K562 (cell line): ENCODE results near the gene PTPN11. TPM values are rescaled to one million over a fixed set of nuclear protein-coding genes. Genes with fewer than 3 reads are reported as not detected.

Source experiments
- ATAC-seq: fragments of 200-7000 bp; cut with Tn5 transposase; 3 replicates; pipeline ENCODE4 v1.9.1; 2020; ENCODE audit warnings: moderate library complexity
- BruUV-seq: library from RNA; stranded (reverse); fragments of 400-500 nt; replicated peaks from 2 replicates; lab custom pipeline; 2021; lab: Mats Ljungman, UMichigan
- CTCF ChIA-PET: fragments of 300-600 bp; formaldehyde crosslinking; extraction: SDS; loops from one replicate; lab custom pipeline; 2021; ENCODE audit warnings: low intra/inter-chr PET ratio; lab: Yijun Ruan, JAX
- POLR2A ChIA-PET: fragments of 300-600, 350-650 bp; sonication (Branson Sonifier 250); formaldehyde crosslinking; extraction: SDS; loops from one replicate; lab custom pipeline; 2021; ENCODE audit warnings: antibody characterized with exemption, inconsistent platforms; lab: Yijun Ruan, JAX
- DNase-seq, 4 experiments: peaks; one replicate each; pipeline versions ENCODE4 v3.0.0 to v3.0.0-alpha.2; 2011 to 2018; ENCODE audit warnings: low spot score in 3 of 4, mixed read lengths in 3 of 4; ENCODE audit errors: extremely low read depth in 1 of 4
- FAIRE-seq: peaks from 2 replicates; lab custom pipeline; 2011; peaks lifted over from hg19 to GRCh38; lab: Jason Lieb, UNC
- H2AFZ ChIP-seq: 2 replicates; pipeline ENCODE4 v1.6.0; 2011; ENCODE audit warnings: low read depth, low read length, control low read depth, inconsistent platforms
- H3K27ac ChIP-seq: fragments of 200-600 bp; 3 replicates; pipeline ENCODE4 v1.8.0; 2011; ENCODE audit warnings: low read depth, mild to moderate bottlenecking, control low read depth, inconsistent platforms, low read length, moderate library complexity, mixed read lengths; ENCODE audit errors: extremely low read depth
- H3K27me3 ChIP-seq, 2 experiments: fragments of 300-600 bp in 1 of 2; 2 replicates in 1 of 2; 3 replicates in 1 of 2; pipeline versions ENCODE4 v1.6.0 to v1.8.0; 2011; ENCODE audit warnings: inconsistent platforms in 2 of 2, low read length in 2 of 2, mild to moderate bottlenecking in 1 of 2, mixed read lengths in 1 of 2, moderate library complexity in 1 of 2; ENCODE audit not compliant: control insufficient read depth in 2 of 2, insufficient read depth in 2 of 2
- H3K36me3 ChIP-seq: fragments of 300-600 bp; 3 replicates; pipeline ENCODE4 v1.8.0; 2011; ENCODE audit warnings: mild to moderate bottlenecking, low read length, inconsistent platforms; ENCODE audit not compliant: control insufficient read depth, insufficient read depth
- H3K4me1 ChIP-seq, 2 experiments: fragments of 200-600 bp in 1 of 2; replicated peaks in 1 of 2; 2 replicates in 1 of 2; 3 replicates in 1 of 2; pipeline versions ENCODE4 v1.5.1 to v1.8.0; 2011; ENCODE audit warnings: inconsistent platforms in 2 of 2, low read length in 2 of 2, mild to moderate bottlenecking in 1 of 2, mixed read lengths in 1 of 2, moderate library complexity in 1 of 2; ENCODE audit not compliant: control insufficient read depth in 2 of 2, insufficient read depth in 2 of 2
- H3K4me2 ChIP-seq: 2 replicates; pipeline ENCODE4 v1.6.1; 2011; ENCODE audit warnings: low read length, control low read depth, inconsistent platforms, mixed read lengths; ENCODE audit not compliant: insufficient read depth
- H3K4me3 ChIP-seq: fragments of 200-600 bp; sonication (generic), shearing (Covaris generic); 2 replicates; pipeline ENCODE4 v1.5.1; 2016; ENCODE audit warnings: control low read depth, inconsistent platforms
- H3K79me2 ChIP-seq: fragments of 200-600 bp; 3 replicates; pipeline ENCODE4 v1.8.0; 2011; ENCODE audit warnings: low read length, inconsistent platforms; ENCODE audit not compliant: control insufficient read depth, insufficient read depth
- H3K9ac ChIP-seq, 2 experiments: 2 replicates each; pipeline versions ENCODE4 v1.6.0 to v1.6.1; 2011; ENCODE audit warnings: low read depth in 2 of 2, low read length in 2 of 2, control low read depth in 1 of 2, inconsistent platforms in 1 of 2, mild to moderate bottlenecking in 1 of 2, mixed read lengths in 1 of 2; ENCODE audit not compliant: insufficient read depth in 1 of 2
- H3K9me1 ChIP-seq: one replicate; pipeline ENCODE4 v1.6.0; 2011; ENCODE audit warnings: inconsistent platforms, mild to moderate bottlenecking, low read length, moderate library complexity; ENCODE audit not compliant: control insufficient read depth, insufficient read depth
- H3K9me3 ChIP-seq: replicated peaks from 2 replicates; pipeline ENCODE4 v1.5.1; 2011; ENCODE audit warnings: low read depth, low read length, inconsistent platforms; ENCODE audit not compliant: control insufficient read depth, insufficient read depth
- H4K20me1 ChIP-seq: replicated peaks from 2 replicates; pipeline ENCODE4 v1.6.1; 2011; ENCODE audit warnings: low read length, inconsistent platforms, mixed read lengths; ENCODE audit not compliant: control insufficient read depth, insufficient read depth
- CBX5 ChIP-seq: IDR thresholded peaks from 2 replicates; pipeline ENCODE4 v1.6.1; 2014; ENCODE audit warnings: low read depth, borderline replicate concordance
- ELF2 ChIP-seq: fragments of 250-450 bp; sonication (Bioruptor Pico); IDR thresholded peaks from 2 replicates; pipeline ENCODE4 v1.5.0; 2021; ENCODE audit warnings: mild to moderate bottlenecking
- GATAD2B ChIP-seq: fragments of 450-650 bp; IDR thresholded peaks from 2 replicates; pipeline ENCODE4 v1.6.1; 2017; ENCODE audit warnings: mild to moderate bottlenecking, borderline replicate concordance
- RBM25 ChIP-seq: fragments of 200-400 bp; formaldehyde crosslinking; IDR thresholded peaks from 2 replicates; pipeline ENCODE4 v1.6.1; 2018; ENCODE audit warnings: low read length, low read depth, moderate library complexity; ENCODE audit not compliant: severe bottlenecking
- RFX1 ChIP-seq: fragments of 450-650 bp; IDR thresholded peaks from 2 replicates; pipeline ENCODE4 v1.6.1; 2016; ENCODE audit warnings: mild to moderate bottlenecking, moderate library complexity
- YBX1 ChIP-seq: fragments of 450-650 bp; IDR thresholded peaks from 2 replicates; pipeline ENCODE4 v1.7.1; 2016; ENCODE audit warnings: mild to moderate bottlenecking
- ZNF174 ChIP-seq: fragments of 250-450 bp; sonication (Bioruptor Pico); IDR thresholded peaks from 2 replicates; pipeline ENCODE4 v1.4.0; 2020; ENCODE audit warnings: mild to moderate bottlenecking
- ZNF507 ChIP-seq: conservative IDR thresholded peaks from 2 replicates; pipeline ENCODE4 v1.6.1; 2017; ENCODE audit warnings: missing genetic modification characterization, missing compliant biosample characterization
- ZNF57 ChIP-seq: fragments of 450-650 bp; formaldehyde crosslinking; IDR thresholded peaks from 2 replicates; pipeline ENCODE4 v1.4.0; 2020; ENCODE audit warnings: mild to moderate bottlenecking, moderate library complexity
- WGBS: fragments of 100-300 bp; shearing (Covaris generic); methylation state at CpG from one replicate; pipeline ENCODE4 v1.1.6; 2016; ENCODE audit warnings: low coverage, mixed read lengths; ENCODE audit not compliant: insufficient coverage; ENCODE audit errors: missing lambda C conversion rate; 5-methylcytosine and 5-hydroxymethylcytosine counted together
- in situ Hi-C: fragments of 300-500 bp; cut with MboI; formaldehyde crosslinking; loops from 4 replicates; pipeline ENCODE4 v1.15.0; 2018; ENCODE audit warnings: inconsistent platforms, mixed read lengths
- intact Hi-C: fragments of 100-400 bp; cut with micrococcal nuclease; formaldehyde crosslinking; loops from 2 replicates; pipeline ENCODE4 v1.14.2; 2022
- polyA plus RNA-seq, 8 experiments: library from polyadenylated mRNA; depleted of rRNA in 4 of 8; stranded (reverse) in 5 of 8; unstranded in 3 of 8; fragments of >200 nt; fragmentation: Nextera tagmentation in 2 of 8; fragmentation: Illumina TruSeq in 1 of 8; extraction: Ambion mirVana in 2 of 8; extraction: Trizol in 1 of 8; gene quantifications; 2 replicates each; pipeline versions ENCODE4 v1.2.1 to v1.2.3, GENCODE V29; 2011 to 2014; ENCODE audit warnings: inconsistent platforms in 1 of 8, missing spikeins in 1 of 8
- total RNA-seq, 7 experiments: library from RNA; depleted of rRNA in 6 of 7; stranded (reverse); fragments of >200 nt in 6 of 7; fragmentation: Illumina TruSeq in 2 of 7; extraction: Trizol in 2 of 7; gene quantifications; 2 replicates each; pipeline versions ENCODE4 v1.2.1 to v1.2.3, GENCODE V29; 2011 to 2021; ENCODE audit warnings: low replicate concordance in 1 of 7
- TF ChIP-seq, protein P1 (sequence below): sonication (generic); formaldehyde crosslinking; IDR thresholded peaks from 2 replicates; pipeline ENCODE4 v1.9.0; 2022; ENCODE audit warnings: mild to moderate bottlenecking, missing genetic modification reagents
- TF ChIP-seq, protein P2 (sequence below): fragments of 250-450 bp; sonication (Bioruptor Pico); IDR thresholded peaks from 2 replicates; pipeline ENCODE4 v1.4.0; 2020; ENCODE audit warnings: mild to moderate bottlenecking, moderate library complexity
- TF ChIP-seq, protein P3 (sequence below): fragments of 450-650 bp; IDR thresholded peaks from 2 replicates; pipeline ENCODE4 v1.7.0; 2016; ENCODE audit warnings: borderline replicate concordance

The PTPN11 gene
- total and polyA plus RNA-seq, 9 of the 15 experiments (the other 6 are each of a cell fraction or from before 2014, with no cell fraction given) = 22.5 to 126 (median 79.7) TPM

DNA sequence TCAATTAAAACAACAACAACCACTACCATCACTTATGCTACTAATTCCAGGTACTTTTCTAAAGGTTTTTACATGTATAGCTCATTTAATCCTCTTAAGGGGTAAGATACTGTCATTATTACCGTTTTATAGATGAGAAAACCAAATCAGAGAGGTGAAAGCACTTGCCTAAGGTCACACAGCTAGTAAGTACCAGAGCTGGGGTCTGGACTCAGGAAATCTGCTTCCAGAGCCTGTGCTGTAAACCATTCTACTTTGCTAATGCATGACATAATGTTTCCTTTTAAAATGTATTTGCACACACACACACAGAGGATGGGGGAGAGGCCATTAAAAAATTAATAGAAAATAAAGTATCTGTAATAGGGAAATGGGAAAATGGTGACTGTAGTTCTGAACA, 113.4 kb downstream of the PTPN11 start:
- in situ Hi-C loops = no loop called here

DNA sequence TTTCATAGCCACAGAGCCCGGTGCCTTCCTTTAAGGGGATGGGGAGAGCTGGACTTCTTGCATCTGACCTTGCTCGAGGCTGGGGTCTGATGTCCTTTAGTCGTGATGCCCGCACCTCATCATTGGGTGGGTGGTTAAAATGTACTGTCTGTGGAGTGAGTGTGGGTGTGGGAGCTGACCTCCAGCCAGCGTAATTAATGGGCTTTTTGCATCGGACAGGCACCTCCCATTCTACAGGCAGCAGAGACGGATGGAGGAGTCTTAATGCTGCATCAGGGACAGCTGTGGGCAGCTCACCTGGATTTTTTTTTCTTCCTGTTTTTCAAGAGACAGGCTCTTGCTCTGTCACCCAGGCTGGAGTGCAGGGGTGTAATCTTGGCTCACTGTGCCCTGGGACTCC, 114.8 kb downstream of the PTPN11 start:
- no peak for FAIRE-seq
- WGBS = 1% methylated on average over 7 of the region's 7 CpGs
- no peaks in the 10 kb centered on the region for H3K9me1 ChIP-seq
- H3K4me3 ChIP-seq = no peak overlapping the region
- no peak overlapping the region for H3K27ac ChIP-seq
- in situ Hi-C loops = no loop called here
- no peak overlapping the region for H3K4me2 ChIP-seq
- ATAC-seq = no peak
- ChIA-PET POLR2A (interaction anchor here (0.6 to 1.1 kb wide), 2 partner anchors 10 to 15 kb away, joined by 3 read pairs; no protein-coding TSS in a partner anchor), CTCF (no interaction called here)
- no peaks in the 10 kb centered on the region for H3K79me2 ChIP-seq
- no peaks in the 10 kb centered on the region for H3K36me3 ChIP-seq
- no peak for DNase-seq
- BruUV-seq = no TSS peak
- H3K9ac ChIP-seq = no peak overlapping the region
- no peaks in the 10 kb centered on the region; a peak in 1 of 5 replicates for H3K4me1 ChIP-seq
- peaks cover 15 to 44% of the 10 kb centered on the region in 2 experiments; a peak in 4 of 5 replicates for H3K27me3 ChIP-seq
- H4K20me1 ChIP-seq = no peaks in the 10 kb centered on the region
- no peak overlapping the region for H2AFZ ChIP-seq
- intact Hi-C loops = no loop called here
- H3K9me3 ChIP-seq = no peaks in the 10 kb centered on the region
- TF ChIP-seq ZNF57 (CRISPR knock-in tag) = no peak
- no peak for TF ChIP-seq ELF2
- no peak for TF ChIP-seq ZNF174 (CRISPR knock-in tag)
- no peak for TF ChIP-seq GATAD2B
- TF ChIP-seq, protein P1, sequence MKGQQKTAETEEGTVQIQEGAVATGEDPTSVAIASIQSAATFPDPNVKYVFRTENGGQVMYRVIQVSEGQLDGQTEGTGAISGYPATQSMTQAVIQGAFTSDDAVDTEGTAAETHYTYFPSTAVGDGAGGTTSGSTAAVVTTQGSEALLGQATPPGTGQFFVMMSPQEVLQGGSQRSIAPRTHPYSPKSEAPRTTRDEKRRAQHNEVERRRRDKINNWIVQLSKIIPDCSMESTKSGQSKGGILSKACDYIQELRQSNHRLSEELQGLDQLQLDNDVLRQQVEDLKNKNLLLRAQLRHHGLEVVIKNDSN (CRISPR knock-in tag) = no peak
- TF ChIP-seq RFX1 = no peak
- TF ChIP-seq, protein P2, sequence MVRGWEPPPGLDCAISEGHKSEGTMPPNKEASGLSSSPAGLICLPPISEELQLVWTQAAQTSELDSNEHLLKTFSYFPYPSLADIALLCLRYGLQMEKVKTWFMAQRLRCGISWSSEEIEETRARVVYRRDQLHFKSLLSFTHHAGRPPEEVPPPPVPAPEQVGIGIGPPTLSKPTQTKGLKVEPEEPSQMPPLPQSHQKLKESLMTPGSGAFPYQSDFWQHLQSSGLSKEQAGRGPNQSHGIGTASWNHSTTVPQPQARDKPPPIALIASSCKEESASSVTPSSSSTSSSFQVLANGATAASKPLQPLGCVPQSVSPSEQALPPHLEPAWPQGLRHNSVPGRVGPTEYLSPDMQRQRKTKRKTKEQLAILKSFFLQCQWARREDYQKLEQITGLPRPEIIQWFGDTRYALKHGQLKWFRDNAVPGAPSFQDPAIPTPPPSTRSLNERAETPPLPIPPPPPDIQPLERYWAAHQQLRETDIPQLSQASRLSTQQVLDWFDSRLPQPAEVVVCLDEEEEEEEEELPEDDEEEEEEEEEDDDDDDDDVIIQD (CRISPR knock-in tag) = no peak
- TF ChIP-seq, protein P3, sequence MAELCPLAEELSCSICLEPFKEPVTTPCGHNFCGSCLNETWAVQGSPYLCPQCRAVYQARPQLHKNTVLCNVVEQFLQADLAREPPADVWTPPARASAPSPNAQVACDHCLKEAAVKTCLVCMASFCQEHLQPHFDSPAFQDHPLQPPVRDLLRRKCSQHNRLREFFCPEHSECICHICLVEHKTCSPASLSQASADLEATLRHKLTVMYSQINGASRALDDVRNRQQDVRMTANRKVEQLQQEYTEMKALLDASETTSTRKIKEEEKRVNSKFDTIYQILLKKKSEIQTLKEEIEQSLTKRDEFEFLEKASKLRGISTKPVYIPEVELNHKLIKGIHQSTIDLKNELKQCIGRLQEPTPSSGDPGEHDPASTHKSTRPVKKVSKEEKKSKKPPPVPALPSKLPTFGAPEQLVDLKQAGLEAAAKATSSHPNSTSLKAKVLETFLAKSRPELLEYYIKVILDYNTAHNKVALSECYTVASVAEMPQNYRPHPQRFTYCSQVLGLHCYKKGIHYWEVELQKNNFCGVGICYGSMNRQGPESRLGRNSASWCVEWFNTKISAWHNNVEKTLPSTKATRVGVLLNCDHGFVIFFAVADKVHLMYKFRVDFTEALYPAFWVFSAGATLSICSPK = no peak
- TF ChIP-seq ZNF507 (tag) = no peak
- TF ChIP-seq YBX1 = no peak

More for the DNA sequence above, 113.4 kb downstream of the PTPN11 start:
- H3K9me3 ChIP-seq = no peaks in the 10 kb centered on the region
- H3K4me3 ChIP-seq = no peak overlapping the region
- no peak overlapping the region for H3K27ac ChIP-seq
- H3K9ac ChIP-seq = no peak overlapping the region
- H3K9me1 ChIP-seq = no peaks in the 10 kb centered on the region
- CTCF ChIA-PET = no interaction called here
- no peaks in the 10 kb centered on the region for H4K20me1 ChIP-seq
- H3K27me3 ChIP-seq = peaks cover 13 to 45% of the 10 kb centered on the region in 2 experiments; a peak in 3 of 5 replicates
- no peaks in the 10 kb centered on the region; a peak in 1 of 5 replicates for H3K4me1 ChIP-seq
- ATAC-seq (no peak), DNase-seq (no peak)
- BruUV-seq = no TSS peak
- H3K79me2 ChIP-seq = no peaks in the 10 kb centered on the region
- H3K36me3 ChIP-seq = no peaks in the 10 kb centered on the region
- H3K4me2 ChIP-seq = no peak overlapping the region
- no peak overlapping the region for H2AFZ ChIP-seq
- TF ChIP-seq RBM25 = peak; percentile 35
- TF ChIP-seq CBX5 = no peak
- TF ChIP-seq, all 486 proteins: peak for 1
- WGBS = 0% methylated on average over 1 of the region's 1 CpG
- FAIRE-seq = no peak
- POLR2A ChIA-PET = interaction anchor here (0.9 to 1.1 kb wide), 2 partner anchors 9 to 15 kb away, joined by 3 read pairs; no protein-coding TSS in a partner anchor
- intact Hi-C loops = no loop called here
